Measurements from ENCODE around the gene BBIP1. TPM values are rescaled to one million over a fixed set of nuclear protein-coding genes. Genes with fewer than 3 reads are reported as not detected.
"Not testable (repeated sequence)": the region's sequence is repeated elsewhere in the genome, so short reads cannot be mapped to it uniquely, and the experiment has no call there.

The BBIP1 gene
- total RNA-seq, 1 donor from 2014 or later, result 32.4 TPM

DNA sequence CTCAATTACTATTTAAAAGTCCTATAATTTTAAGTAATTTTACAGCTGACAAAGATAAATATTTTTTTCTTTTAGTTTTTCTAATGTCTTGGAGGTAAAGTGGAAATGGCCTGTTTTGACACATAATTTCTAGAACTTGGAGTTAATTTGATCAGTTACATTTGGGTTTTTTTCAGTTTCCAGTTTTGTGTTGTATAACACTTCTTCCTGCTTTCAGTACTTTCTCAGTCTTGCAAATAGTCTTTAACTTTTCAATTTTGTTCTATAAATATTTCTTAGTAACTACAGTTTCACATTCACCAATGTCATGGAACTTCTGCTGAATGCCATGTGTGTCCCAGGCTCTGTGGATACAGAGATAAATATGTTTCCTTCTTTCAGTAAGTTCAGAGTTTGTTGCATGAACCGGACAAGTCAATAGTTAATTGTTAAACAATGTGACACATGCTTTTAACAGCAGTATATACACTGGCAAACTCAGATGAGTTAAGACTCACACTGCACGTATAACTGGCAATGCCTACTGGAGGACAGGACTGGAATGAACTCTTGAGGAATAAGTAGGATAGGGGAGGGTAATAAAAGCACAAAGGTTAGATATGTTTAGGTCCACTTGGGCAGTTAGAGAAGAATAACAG, 5.0 kb upstream of the BBIP1 start:
- Histone ChIP-seq H3K9me3 (no peaks in the 10 kb centered on the region), H3K27me3 (ENCODE audit: low read depth) (no peaks in the 10 kb centered on the region), H3K4me1 (peaks cover 46% of the 10 kb centered on the region), H3K4me3 (no peak overlapping the region), H3K36me3 (no peaks in the 10 kb centered on the region), H3K27ac (no peak overlapping the region)
- intact Hi-C loops (cut with DNase I), result no loop called here
- TF ChIP-seq CTCF (IDR thresholded peaks at IDR 0.05), result no peak
- DNase-seq, result no peak
- ATAC-seq, result no peak

DNA sequence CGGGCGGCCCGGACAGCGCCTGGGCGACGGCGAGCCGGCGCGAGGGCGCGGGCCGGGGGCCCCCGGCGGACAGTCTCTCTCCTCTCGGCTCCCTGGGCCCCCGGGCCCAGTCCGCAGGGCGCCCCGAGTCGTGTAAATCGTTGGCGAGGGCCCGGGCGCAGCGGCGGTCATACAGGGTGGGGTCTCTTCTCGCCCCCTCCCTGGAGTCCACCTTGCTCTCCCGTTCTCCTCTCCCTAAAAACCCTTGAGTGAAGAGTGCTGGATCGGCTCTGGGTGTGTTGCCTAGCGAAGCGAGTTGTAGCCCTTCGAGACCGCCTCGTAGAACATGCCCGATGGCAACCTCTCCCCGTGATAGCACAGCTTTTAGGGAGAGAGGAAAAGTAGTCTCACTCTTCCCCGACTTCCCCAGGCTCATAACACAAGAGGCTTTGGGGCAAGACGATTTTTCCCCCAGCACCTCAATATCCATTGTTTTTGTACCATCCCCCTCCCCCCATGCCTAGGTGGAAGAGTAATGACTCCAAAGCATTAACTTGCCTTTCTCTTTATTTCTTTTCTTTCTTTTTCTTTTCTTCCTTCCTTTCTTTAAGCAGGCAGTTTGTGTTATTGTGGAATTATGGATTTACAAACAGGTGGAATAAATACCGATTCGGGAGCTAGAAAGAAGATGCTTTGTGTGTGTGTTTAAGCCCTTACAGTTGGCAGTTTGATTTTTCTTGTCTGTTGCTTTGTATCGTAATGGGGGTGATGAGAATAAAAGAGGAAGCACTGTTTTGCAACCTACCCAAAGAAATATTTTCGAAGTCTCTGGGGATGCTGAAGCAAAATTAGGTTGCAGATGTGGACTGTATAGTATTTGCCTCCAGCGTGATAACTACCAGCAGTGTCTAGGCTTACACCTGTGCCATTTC, 1.2 kb upstream of the BBIP1 start:
- intact Hi-C loops (cut with DNase I), result no loop called here
- Histone ChIP-seq H3K4me1 (peaks cover 47% of the 10 kb centered on the region), H3K27ac (peak overlapping the region; percentile 90), H3K36me3 (no peaks in the 10 kb centered on the region), H3K4me3 (peak overlapping the region; percentile 71), H3K9me3 (no peaks in the 10 kb centered on the region), H3K27me3 (ENCODE audit: low read depth) (no peaks in the 10 kb centered on the region)
- TF ChIP-seq CTCF (IDR thresholded peaks at IDR 0.05), result no peak
- DNase-seq (peak; percentile 62), ATAC-seq (no peak)

- peak within 1 kb of the TSS; percentile 71 for H3K4me3 ChIP-seq
- DNase-seq (peak; percentile 100), ATAC-seq (peak; percentile 63 to 69)
- H3K4me1 ChIP-seq, result peaks cover 45% of the 10 kb centered on the region
- no peak for TF ChIP-seq CTCF (IDR thresholded peaks at IDR 0.05)
- H3K36me3 ChIP-seq, result no peaks in the 10 kb centered on the region
- peak within 1 kb of the TSS; percentile 98 for H3K27ac ChIP-seq
- H3K27me3 ChIP-seq (ENCODE audit: low read depth), result no peaks in the 10 kb centered on the region
- intact Hi-C loops (cut with DNase I), result no loop called here
- no peaks in the 10 kb centered on the region for H3K9me3 ChIP-seq
These were observed 460 bp upstream of the BBIP1 start, which contains the start of gene SHOC2 for GRCh38 chr10:110919349-110919931. TSS of gene SHOC2 (plus strand) at chr10:110919604. CDS start at chr10:110964359, 44,755 bp downstream.

DNA sequence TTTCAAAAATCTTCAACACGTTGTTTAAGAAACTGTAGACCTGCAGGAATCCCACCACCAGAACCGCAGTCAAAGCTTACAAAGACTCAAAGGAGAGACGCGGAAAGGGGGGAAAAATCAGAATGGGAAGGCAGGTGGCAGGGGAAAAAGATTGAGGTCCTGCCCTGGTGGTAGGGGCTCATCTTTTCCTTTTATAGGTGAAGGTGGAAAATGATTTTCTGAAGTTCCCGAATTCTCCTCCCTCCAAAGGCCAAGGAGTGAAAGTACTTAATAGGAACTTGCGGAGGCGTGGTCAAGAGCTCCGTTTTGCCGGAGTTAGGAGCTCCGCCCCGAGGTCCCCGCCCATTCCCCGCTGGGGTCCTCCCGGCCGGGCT, 724 bp downstream of the BBIP1 start:
- Histone ChIP-seq H3K36me3 (no peaks in the 10 kb centered on the region), H3K9me3 (no peaks in the 10 kb centered on the region), H3K27ac (peak overlapping the region; percentile 98), H3K4me3 (peak overlapping the region; percentile 71), H3K4me1 (peaks cover 33% of the 10 kb centered on the region), H3K27me3 (ENCODE audit: low read depth) (no peaks in the 10 kb centered on the region)
- TF ChIP-seq CTCF (IDR thresholded peaks at IDR 0.05), result no peak
- ATAC-seq, result no peak
- DNase-seq, result peak; percentile 98
- intact Hi-C loops (cut with DNase I), result no loop called here

DNA sequence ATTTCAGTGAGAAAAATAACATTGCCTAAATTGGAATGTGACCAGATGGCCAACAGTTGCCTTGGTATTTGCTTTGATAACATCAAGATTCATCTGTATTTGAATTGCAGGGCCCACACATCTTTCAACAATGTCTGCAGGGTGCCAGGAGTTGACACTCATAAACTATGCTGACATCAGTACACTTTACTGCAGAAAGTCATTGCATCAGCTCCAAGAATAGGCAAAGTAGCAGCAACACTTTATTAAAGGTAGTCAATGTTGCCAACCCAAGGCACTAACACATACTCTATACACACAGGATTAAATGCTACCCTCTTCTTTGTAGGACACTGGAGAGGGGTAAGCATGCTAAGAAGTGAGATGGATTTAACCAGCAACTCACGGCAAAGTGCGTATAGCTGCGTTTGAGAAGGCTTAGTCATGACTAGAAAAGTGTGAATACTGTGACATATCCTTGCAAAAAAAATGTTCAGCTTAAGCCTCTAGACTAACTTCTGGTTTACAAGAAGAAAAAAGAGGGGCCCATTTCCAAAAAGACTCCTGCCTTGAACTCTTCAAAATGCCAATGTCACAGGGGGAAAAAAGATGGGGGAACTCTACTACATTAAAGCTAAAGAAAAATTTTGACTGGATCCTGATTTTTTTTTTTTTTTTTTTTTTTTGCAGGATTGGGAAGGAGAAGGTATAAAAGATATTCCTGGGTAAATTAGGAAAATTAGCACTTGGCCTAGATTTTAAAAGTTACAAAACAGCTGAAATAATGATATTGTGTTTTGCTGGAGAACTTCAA, 2.2 kb downstream of the BBIP1 start:
- no peak overlapping the region for H3K27ac ChIP-seq
- intact Hi-C loops (cut with DNase I), result no loop called here

DNA sequence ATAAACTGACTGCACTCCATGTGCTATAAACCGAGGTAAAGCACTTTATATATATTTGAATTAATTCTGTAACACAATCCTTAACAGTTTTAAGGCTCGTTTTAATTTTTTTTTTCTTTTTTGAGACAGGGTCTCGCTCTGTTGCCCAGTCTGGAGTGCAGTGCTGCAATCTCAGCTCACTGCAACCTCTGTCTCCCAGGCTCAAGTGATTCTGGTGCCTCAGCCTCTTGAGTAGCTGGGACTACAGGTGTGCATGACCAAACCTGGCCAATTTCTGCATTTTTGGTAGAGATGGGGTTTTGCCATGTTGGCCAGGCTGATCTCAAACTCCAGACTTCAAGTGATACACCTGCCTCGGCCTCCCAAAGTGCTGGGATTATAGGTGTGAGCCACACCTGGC, 3.4 kb downstream of the BBIP1 start:
- intact Hi-C loops (cut with DNase I); H3K27ac ChIP-seq; H3K27me3 ChIP-seq (ENCODE audit: low read depth); H3K9me3 ChIP-seq; ATAC-seq; H3K4me1 ChIP-seq; H3K36me3 ChIP-seq; H3K4me3 ChIP-seq; DNase-seq: not testable (repeated sequence)

More for the DNA sequence above, 2.2 kb downstream of the BBIP1 start:
- peaks cover 20% of the 10 kb centered on the region for H3K4me1 ChIP-seq
- TF ChIP-seq CTCF (IDR thresholded peaks at IDR 0.05), result no peak
- H3K36me3 ChIP-seq, result no peaks in the 10 kb centered on the region
- H3K4me3 ChIP-seq, result no peak overlapping the region
- DNase-seq (no peak), ATAC-seq (no peak)
- H3K27me3 ChIP-seq (ENCODE audit: low read depth), result no peaks in the 10 kb centered on the region
- H3K9me3 ChIP-seq, result no peaks in the 10 kb centered on the region
